C4-2B (cell line): ENCODE measurements around the gene MINDY1.

Experiments
- ZFX ChIP-seq: fragments of 450-650 bp; IDR thresholded peaks from 2 replicates; pipeline ENCODE4 v1.6.1; 2017
- TF ChIP-seq, protein P1 (sequence below): fragments of 450-650 bp; conservative IDR thresholded peaks from 2 replicates; pipeline ENCODE4 v1.5.1; 2017; ENCODE audit warnings: mild to moderate bottlenecking

DNA sequence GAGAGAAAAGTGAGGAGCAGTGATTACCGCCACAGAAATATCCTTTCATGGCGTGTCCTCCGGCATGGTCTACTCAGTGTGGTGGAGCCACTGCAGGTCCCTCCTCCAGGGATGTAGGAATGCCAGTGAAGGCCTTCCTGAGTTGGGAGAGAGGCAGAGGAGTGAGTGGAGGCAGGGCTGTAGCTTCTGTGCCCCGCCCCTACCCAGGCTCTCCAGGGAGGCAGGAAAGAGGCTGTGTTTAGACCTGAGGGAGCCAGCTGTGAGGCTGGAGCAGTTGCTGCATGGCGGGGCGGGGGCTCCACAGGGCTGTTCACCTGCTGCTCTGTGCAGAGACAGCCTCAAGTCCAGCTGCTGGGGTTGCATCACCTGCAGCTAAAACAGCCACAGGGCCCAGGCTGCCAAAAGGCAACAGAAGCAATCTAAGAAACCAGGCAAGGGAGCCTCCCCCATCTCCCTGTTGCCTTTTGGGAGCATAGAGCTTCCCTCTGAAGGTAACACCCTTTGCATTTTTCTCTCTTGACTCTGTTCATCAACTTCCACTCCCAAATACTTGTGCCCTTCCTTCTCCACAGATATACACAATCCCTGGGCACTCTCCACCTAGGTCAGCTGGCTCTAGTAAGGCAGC lies 25.4 kb downstream of the MINDY1 start:
- TF ChIP-seq, protein P1, sequence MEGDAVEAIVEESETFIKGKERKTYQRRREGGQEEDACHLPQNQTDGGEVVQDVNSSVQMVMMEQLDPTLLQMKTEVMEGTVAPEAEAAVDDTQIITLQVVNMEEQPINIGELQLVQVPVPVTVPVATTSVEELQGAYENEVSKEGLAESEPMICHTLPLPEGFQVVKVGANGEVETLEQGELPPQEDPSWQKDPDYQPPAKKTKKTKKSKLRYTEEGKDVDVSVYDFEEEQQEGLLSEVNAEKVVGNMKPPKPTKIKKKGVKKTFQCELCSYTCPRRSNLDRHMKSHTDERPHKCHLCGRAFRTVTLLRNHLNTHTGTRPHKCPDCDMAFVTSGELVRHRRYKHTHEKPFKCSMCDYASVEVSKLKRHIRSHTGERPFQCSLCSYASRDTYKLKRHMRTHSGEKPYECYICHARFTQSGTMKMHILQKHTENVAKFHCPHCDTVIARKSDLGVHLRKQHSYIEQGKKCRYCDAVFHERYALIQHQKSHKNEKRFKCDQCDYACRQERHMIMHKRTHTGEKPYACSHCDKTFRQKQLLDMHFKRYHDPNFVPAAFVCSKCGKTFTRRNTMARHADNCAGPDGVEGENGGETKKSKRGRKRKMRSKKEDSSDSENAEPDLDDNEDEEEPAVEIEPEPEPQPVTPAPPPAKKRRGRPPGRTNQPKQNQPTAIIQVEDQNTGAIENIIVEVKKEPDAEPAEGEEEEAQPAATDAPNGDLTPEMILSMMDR: no peak
- TF ChIP-seq ZFX: no peak
